Gastrocnemius medialis (tissue), 4 donors: ENCODE data around the gene C10orf95. TPM values are rescaled to one million over a fixed set of nuclear protein-coding genes. Genes with fewer than 3 reads are reported as not detected.

Experiments
- ATAC-seq, 2 donors: fragments of 150-250 bp; one replicate each; pipeline ENCODE4 v1.9.1; 2016
- DNase-seq, 2 donors: peaks; one replicate each; pipeline ENCODE4 v3.0.0-alpha.2; 2019
- H3K27ac ChIP-seq, 4 donors: fragments of 200-600 bp; sonication (generic); 1 replicate in 1 of 4; 2 replicates in 3 of 4; pipeline ENCODE4 v1.5.1; 2016 to 2018; ENCODE audit warnings: mild to moderate bottlenecking in 2 of 4, moderate library complexity in 1 of 4
- H3K27me3 ChIP-seq, 3 donors: fragments of 200-600 bp; sonication (generic) in 2 of 3; 1 replicate in 1 of 3; 2 replicates in 2 of 3; pipeline versions ENCODE4 v1.5.1 to v1.6.0; 2016 to 2019; ENCODE audit warnings: mild to moderate bottlenecking in 1 of 3, moderate library complexity in 1 of 3
- H3K36me3 ChIP-seq, 2 donors: fragments of 200-600 bp; sonication (generic) in 1 of 2; one replicate each; pipeline ENCODE4 v1.5.1; 2017 to 2018
- H3K4me1 ChIP-seq, 2 donors: fragments of 200-600 bp; sonication (generic) in 1 of 2; one replicate each; pipeline ENCODE4 v1.5.1; 2016 to 2017; ENCODE audit warnings: mild to moderate bottlenecking in 2 of 2
- H3K4me3 ChIP-seq, 4 donors: fragments of 200-600 bp; sonication (generic) in 3 of 4; 1 replicate in 1 of 4; 2 replicates in 3 of 4; pipeline ENCODE4 v1.5.1; 2016 to 2019; ENCODE audit warnings: mild to moderate bottlenecking in 2 of 4
- H3K9me3 ChIP-seq, 3 donors: fragments of 200-600 bp; sonication (generic) in 2 of 3; 1 replicate in 1 of 3; 2 replicates in 2 of 3; pipeline ENCODE4 v1.5.1; 2016 to 2019
- POLR2A ChIP-seq, 2 donors: fragments of 450-650 bp; IDR thresholded peaks; one replicate each; pipeline ENCODE4 v1.6.1; 2017; ENCODE audit warnings: antibody characterized with exemption in 2 of 2, mild to moderate bottlenecking in 2 of 2, moderate library complexity in 2 of 2
- in situ Hi-C, 4 donors: fragments of 200-750 bp; cut with MboI; loops; one replicate each; pipeline versions ENCODE4 v1.15.0 to v1.8.0; 2017; ENCODE audit warnings: low sequenced_read_pairs in 4 of 4
- intact Hi-C: fragments of 100-400 bp; cut with DNase I; formaldehyde crosslinking; loops from one replicate; pipeline ENCODE4 v1.15.1; 2023; ENCODE audit warnings: low total_unique reads
- total RNA-seq, 4 donors: library from RNA; depleted of rRNA; stranded (reverse); fragments of >200 nt; gene quantifications; one replicate each; pipeline versions ENCODE4 v1.1.0 to v1.2.3, GENCODE V29; 2016
- TF ChIP-seq, protein P1 (sequence below), 5 experiments: fragments of 450-650 bp in 3 of 5; fragments of 200-600 bp in 2 of 5; sonication (generic) in 2 of 5; IDR thresholded peaks in 4 of 5; conservative IDR thresholded peaks in 1 of 5; 1 replicate in 4 of 5; 2 replicates in 1 of 5; pipeline ENCODE4 v1.5.1; 2016 to 2019; ENCODE audit warnings: antibody characterized with exemption in 5 of 5, mild to moderate bottlenecking in 3 of 5, moderate library complexity in 3 of 5

C10orf95 gene
- total RNA-seq, 4 donors from 2014 or later = not detected

DNA sequence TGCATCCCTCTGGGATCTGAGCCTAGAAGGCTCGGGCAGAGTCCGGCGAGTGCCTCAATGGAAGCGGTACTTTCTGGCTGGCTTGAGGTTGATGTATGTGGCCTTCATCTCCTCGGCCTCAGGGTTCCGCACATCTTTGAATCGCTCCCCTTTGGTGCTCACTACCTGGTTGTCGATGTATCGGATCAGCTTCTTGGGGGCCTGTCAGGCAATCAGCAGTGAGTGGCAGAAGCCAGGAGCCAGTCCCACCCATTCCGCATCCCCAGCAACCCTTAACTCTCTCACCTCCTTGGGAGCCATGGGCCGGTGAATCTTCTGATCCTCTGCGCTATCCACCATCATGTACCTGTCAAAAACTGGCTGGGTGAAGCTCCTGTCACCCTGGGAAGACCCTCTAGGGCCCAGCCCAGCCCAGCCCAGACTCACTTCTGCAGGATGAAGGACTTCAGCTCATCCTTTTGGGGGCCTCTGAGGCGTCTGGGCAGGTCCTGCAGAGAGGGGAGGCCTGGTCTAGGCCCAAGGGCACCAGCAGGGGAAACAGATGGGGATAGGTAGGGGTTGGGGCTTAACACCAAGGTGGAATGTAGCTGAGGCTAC is 27.9 kb downstream of the C10orf95 start:
- no peak for TF ChIP-seq POLR2A (IDR thresholded peaks at IDR 0.05)
- TF ChIP-seq, protein P1, sequence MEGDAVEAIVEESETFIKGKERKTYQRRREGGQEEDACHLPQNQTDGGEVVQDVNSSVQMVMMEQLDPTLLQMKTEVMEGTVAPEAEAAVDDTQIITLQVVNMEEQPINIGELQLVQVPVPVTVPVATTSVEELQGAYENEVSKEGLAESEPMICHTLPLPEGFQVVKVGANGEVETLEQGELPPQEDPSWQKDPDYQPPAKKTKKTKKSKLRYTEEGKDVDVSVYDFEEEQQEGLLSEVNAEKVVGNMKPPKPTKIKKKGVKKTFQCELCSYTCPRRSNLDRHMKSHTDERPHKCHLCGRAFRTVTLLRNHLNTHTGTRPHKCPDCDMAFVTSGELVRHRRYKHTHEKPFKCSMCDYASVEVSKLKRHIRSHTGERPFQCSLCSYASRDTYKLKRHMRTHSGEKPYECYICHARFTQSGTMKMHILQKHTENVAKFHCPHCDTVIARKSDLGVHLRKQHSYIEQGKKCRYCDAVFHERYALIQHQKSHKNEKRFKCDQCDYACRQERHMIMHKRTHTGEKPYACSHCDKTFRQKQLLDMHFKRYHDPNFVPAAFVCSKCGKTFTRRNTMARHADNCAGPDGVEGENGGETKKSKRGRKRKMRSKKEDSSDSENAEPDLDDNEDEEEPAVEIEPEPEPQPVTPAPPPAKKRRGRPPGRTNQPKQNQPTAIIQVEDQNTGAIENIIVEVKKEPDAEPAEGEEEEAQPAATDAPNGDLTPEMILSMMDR (IDR thresholded peaks at IDR 0.05 in 4 of 5, conservative IDR thresholded peaks at IDR 0.05 in 1 of 5) = no peak
- H3K9me3 ChIP-seq = no peaks in the 10 kb centered on the region
- DNase-seq (no peak), ATAC-seq (no peak)
- H3K36me3 ChIP-seq = no peaks in the 10 kb centered on the region
- H3K27me3 ChIP-seq = peaks cover 0 to 6% (median 5%) of the 10 kb centered on the region in 3 donors
- intact Hi-C loops = loop anchor here (5.0 kb wide), 1 partner anchor 54 kb away; no protein-coding TSS in a partner anchor
- H3K27ac ChIP-seq = peak overlapping the region in 1 of 4 donors; percentile 93
- in situ Hi-C loops = no loop called here
- H3K4me1 ChIP-seq = peaks cover 27 to 30% of the 10 kb centered on the region in 2 donors
- H3K4me3 ChIP-seq = peak overlapping the region in 1 of 4 donors; percentile 87

DNA sequence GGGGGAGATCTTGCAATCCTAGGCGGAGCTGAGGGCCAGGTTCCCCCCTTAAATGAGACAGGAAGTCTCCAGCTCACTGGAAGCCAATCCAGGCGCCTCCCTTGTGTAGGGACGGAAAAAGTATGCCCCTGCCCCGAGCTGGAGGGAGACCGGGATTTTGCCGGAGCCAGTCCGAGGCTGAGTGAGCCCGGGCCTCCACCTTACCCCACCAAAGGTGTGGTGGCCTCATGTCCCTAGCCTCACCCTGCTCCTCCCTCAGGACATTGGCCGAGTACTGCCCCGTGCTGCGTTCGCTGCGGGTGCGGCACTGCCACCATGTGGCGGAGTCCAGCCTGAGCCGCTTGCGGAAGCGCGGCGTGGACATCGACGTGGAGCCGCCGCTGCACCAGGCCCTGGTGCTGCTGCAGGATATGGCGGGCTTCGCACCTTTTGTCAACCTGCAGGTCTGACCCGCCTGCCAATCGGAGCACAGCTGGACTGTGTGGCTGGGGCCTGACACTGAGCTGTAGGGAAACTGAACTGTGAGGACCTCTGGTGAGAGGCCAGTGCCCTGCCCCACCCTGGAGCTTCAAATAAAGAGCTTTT is 28.7 kb downstream of the C10orf95 start:
- Histone ChIP-seq H3K27me3 (peaks cover 7 to 14% (median 10%) of the 10 kb centered on the region in 3 donors), H3K27ac (peak overlapping the region; percentile 85 to 97 (median 94)), H3K4me1 (peaks cover 27 to 30% of the 10 kb centered on the region in 2 donors), H3K36me3 (no peaks in the 10 kb centered on the region), H3K9me3 (no peaks in the 10 kb centered on the region), H3K4me3 (peak overlapping the region; percentile 82 to 92 (median 87))
- ATAC-seq (peak; percentile 43), DNase-seq (peak; percentile 68 to 81)
- TF ChIP-seq POLR2A (IDR thresholded peaks at IDR 0.05) = no peak
- TF ChIP-seq, protein P1 (IDR thresholded peaks at IDR 0.05 in 4 of 5, conservative IDR thresholded peaks at IDR 0.05 in 1 of 5) = peak; percentile 66 to 87 (median 83)
- intact Hi-C loops = loop anchor here (1.0 to 5.0 kb wide), 2 partner anchors 28 to 55 kb away; no protein-coding TSS in a partner anchor
- in situ Hi-C loops = no loop called here

DNA sequence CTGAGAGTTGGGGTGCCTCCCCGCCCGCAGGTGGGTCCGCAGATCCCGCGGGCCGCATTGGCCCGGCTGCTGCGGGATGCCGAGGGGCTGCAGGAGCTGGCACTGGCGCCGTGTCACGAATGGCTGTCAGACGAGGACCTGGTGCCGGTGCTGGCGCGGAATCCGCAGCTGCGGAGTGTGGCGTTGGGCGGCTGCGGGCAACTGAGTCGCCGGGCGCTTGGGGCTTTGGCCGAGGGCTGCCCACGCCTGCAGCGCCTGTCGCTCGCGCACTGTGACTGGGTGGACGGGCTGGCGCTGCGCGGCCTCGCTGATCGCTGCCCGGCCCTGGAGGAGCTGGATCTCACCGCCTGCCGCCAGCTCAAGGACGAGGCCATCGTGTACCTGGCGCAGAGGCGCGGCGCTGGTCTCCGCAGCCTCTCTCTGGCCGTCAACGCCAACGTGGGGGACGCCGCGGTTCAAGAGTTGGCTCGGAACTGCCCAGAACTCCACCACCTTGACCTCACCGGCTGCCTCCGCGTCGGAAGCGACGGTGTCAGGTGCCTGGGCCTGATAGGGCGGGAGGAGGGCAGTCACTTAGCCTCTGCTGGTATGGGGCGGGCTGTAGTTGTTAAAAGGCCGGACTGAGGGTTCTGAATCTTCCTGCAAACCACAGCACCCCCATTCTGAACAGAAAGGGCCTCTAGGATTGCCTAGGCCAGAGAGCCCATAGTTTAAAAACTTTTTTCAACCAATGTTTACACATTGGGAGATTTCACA is 29.4 kb downstream of the C10orf95 start:
- TF ChIP-seq, protein P1 (IDR thresholded peaks at IDR 0.05 in 4 of 5, conservative IDR thresholded peaks at IDR 0.05 in 1 of 5) = no peak
- TF ChIP-seq POLR2A (IDR thresholded peaks at IDR 0.05) = peak in 1 of 2 donors; percentile 29
- intact Hi-C loops = loop anchor here (1.0 to 5.0 kb wide), 5 partner anchors 10 to 81 kb away; partner anchors contain the start of genes CUEDC2 and SUFU

DNA sequence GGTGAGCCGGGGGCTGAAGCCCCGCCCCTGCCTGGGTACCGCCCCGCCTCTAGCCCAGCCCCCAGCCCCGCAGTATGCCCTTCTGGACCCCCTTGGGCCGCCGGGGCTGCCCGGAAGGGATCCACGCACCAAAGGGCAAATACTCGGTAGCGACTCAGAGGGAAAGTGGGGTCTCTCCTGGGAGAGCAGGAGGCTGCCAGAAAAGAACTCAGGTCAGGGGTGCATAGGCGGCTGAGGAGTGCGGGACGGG is 29.9 kb downstream of the C10orf95 start:
- intact Hi-C loops (loop anchor here (1.0 to 5.0 kb wide), 4 partner anchors 11 to 82 kb away; partner anchors contain the start of genes CUEDC2 and SUFU), in situ Hi-C loops (no loop called here)
- peak overlapping the region; percentile 82 to 92 (median 87) for H3K4me3 ChIP-seq
- H3K27ac ChIP-seq = peak overlapping the region; percentile 85 to 97 (median 94)
- TF ChIP-seq POLR2A (IDR thresholded peaks at IDR 0.05) = no peak
- TF ChIP-seq, protein P1 (IDR thresholded peaks at IDR 0.05 in 4 of 5, conservative IDR thresholded peaks at IDR 0.05 in 1 of 5) = no peak
- ATAC-seq = no peak
- H3K4me1 ChIP-seq = peaks cover 27 to 30% of the 10 kb centered on the region in 2 donors
- H3K36me3 ChIP-seq = no peaks in the 10 kb centered on the region
- DNase-seq = no peak
- H3K9me3 ChIP-seq = no peaks in the 10 kb centered on the region
- peaks cover 17 to 25% (median 19%) of the 10 kb centered on the region in 3 donors for H3K27me3 ChIP-seq

More for the DNA sequence above, 29.4 kb downstream of the C10orf95 start:
- H3K36me3 ChIP-seq = no peaks in the 10 kb centered on the region
- H3K4me1 ChIP-seq = peaks cover 27 to 30% of the 10 kb centered on the region in 2 donors
- peak overlapping the region; percentile 85 to 97 (median 94) for H3K27ac ChIP-seq
- peak; percentile 5 to 15 for ATAC-seq
- in situ Hi-C loops = no loop called here
- peaks cover 13 to 20% (median 14%) of the 10 kb centered on the region in 3 donors for H3K27me3 ChIP-seq
- peak overlapping the region; percentile 82 to 92 (median 87) for H3K4me3 ChIP-seq
- DNase-seq = peak in 1 of 2 donors; percentile 53
- no peaks in the 10 kb centered on the region for H3K9me3 ChIP-seq
